Gastroesophageal sphincter (tissue), 3 donors: ENCODE measurements around the gene FNDC3B.

Source experiments
- CTCF ChIP-seq, 4 experiments: fragments of 200-600 bp in 2 of 4; fragments of 450-650 bp in 2 of 4; sonication (generic) in 1 of 4; IDR thresholded peaks; one replicate each; pipeline ENCODE4 v1.5.1; 2017 to 2019; ENCODE audit warnings: antibody characterized with exemption in 4 of 4, mild to moderate bottlenecking in 2 of 4, moderate library complexity in 2 of 4
- POLR2AphosphoS5 ChIP-seq: sonication (generic); formaldehyde crosslinking; IDR thresholded peaks from one replicate; pipeline ENCODE4 v1.6.1; 2017; ENCODE audit warnings: antibody characterized with exemption

DNA sequence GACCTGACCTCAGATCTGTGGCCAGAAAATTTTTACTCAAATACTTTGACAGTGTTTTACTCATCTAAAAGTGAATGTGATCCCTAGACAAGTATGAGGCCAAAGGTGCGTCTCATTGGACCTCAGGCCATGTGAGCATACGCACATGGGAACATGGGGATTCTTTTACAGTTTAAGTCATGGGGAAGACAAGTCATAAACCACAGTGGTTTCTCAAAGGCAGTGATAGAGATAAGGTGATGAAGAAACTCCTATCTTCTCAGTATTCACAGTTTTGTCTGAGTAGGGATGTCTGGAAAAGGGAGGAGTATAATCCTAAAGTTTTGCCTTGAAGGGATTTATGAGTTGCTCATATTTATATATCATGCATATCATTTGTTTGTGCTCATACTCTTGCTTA is 173.8 kb downstream of the FNDC3B start:
- TF ChIP-seq POLR2AphosphoS5 (no peak), CTCF (IDR thresholded peaks at IDR 0.05) (no peak)
